GM21576 (cell line): ENCODE measurements around the gene MTX1.
A peak's percentile ranks its signal among the peaks of the same experiment; 100 is the strongest.

Experiments
- ATAC-seq: cut with Tn5 transposase; IDR thresholded peaks from one replicate; pipeline ENCODE4 v1.9.1; 2021; ENCODE audit warnings: mild to moderate bottlenecking, moderate library complexity; ENCODE audit not compliant: unreplicated experiment

Gene MTX1

DNA sequence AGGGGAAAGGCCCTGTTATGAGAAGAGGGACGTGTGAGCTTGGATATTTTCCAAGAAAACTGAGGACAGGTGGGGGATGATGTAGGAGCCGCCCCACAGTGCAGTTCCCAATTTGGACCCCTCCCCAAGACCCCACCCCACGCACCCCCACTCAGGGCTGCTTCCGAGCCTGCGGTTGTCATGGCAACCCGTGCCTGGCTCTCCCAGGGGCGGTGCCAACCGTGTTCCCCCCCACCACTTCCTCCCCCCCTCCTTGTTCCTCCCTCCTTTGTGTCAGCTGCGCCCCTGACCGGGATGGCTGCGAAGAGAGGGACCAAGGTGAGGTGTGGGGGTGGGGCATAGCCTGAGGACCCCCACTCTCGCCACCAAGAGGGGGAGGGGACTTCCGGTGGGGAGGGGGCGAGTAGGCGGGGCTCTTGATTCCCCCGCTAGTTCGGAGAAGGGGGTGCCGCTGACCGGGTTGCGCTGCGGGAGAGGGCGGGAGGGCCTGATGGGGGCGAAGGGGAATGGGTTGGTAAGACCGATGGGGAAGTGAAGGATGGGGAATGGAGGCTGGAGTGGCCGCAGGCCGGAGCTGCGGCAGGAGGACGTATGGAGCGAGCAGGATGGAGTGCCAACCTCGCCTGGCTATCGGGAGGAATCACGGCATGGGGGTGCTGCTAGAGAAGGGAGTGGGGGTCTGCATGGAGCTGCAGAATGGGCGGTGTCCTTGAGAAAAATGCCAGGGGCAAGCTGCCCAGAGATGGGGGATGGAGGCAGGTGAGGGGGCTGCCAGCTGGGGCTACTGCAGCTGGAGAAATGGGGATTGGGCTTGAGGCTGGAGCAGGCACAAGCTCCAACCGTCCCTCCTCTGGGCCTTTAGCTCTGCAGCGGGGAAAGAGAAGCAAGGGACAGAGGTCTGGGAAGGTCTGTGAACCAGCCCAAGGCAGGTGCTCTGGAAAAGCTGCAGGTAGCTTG, 33.9 kb upstream of the MTX1 start:
- no peak for ATAC-seq

- ATAC-seq = no peak
Measured at GRCh38 chr1:155175281-155175926, 33.1 kb upstream of the MTX1 start.

DNA sequence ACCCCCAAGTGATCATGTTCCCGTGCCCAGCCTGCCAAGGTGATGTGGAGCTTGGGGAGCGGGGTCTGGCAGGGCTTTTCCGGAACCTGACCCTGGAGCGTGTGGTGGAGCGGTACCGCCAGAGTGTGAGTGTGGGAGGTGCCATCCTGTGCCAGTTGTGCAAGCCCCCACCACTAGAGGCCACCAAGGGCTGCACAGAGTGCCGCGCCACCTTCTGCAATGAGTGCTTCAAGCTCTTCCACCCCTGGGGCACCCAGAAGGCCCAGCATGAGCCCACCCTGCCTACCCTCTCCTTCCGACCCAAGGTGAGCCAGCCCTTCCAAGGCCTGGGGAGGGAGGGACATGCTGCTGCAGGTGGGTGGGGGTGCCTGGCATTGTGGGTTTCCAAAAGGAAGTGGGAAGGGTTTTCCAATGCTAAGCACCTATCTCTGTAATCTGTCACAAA, 32.5 kb upstream of the MTX1 start:
- no peak for ATAC-seq

DNA sequence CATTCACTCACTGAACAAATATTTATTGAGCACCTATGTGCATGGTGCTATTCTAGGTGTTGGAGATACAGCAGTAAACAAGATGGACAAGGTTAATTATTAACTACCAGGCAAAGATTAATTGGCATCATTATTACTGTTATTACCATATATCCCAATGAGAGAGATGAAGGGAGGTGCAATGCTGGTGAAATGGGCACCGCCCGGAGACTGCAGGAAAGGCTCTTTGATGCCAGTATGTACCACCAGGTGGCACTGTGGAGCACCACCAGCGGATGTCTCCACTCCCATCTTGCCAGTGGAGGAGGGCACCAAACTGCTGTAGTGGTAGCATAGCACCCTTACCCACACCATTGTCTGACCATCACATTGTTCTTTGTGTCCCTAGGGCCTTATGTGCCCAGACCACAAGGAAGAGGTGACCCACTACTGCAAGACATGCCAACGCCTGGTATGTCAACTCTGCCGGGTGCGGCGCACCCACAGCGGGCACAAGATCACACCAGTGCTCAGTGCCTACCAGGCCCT, 31.9 kb upstream of the MTX1 start:
- no peak for ATAC-seq

- no peak for ATAC-seq
Measured at GRCh38 chr1:155177192-155177917, 31.1 kb upstream of the MTX1 start.

DNA sequence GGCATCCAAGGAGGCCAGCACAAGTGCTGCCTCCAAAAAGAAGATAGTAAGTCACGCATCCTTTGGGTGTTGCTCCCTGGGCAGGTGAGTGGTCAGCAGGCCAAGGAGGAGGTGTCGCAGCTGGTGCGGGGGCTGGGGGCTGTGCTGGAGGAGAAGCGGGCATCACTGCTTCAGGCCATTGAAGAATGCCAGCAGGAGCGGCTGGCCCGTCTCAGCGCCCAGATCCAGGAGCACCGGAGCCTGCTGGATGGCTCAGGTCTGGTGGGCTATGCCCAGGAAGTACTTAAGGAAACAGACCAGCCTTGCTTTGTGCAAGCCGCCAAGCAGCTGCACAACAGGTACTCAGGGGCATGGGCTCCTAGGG, 30.6 kb upstream of the MTX1 start:
- ATAC-seq = no peak

GRCh38 chr1:155178441-155179111, 29.9 kb upstream of the MTX1 start:
- no peak for ATAC-seq

DNA sequence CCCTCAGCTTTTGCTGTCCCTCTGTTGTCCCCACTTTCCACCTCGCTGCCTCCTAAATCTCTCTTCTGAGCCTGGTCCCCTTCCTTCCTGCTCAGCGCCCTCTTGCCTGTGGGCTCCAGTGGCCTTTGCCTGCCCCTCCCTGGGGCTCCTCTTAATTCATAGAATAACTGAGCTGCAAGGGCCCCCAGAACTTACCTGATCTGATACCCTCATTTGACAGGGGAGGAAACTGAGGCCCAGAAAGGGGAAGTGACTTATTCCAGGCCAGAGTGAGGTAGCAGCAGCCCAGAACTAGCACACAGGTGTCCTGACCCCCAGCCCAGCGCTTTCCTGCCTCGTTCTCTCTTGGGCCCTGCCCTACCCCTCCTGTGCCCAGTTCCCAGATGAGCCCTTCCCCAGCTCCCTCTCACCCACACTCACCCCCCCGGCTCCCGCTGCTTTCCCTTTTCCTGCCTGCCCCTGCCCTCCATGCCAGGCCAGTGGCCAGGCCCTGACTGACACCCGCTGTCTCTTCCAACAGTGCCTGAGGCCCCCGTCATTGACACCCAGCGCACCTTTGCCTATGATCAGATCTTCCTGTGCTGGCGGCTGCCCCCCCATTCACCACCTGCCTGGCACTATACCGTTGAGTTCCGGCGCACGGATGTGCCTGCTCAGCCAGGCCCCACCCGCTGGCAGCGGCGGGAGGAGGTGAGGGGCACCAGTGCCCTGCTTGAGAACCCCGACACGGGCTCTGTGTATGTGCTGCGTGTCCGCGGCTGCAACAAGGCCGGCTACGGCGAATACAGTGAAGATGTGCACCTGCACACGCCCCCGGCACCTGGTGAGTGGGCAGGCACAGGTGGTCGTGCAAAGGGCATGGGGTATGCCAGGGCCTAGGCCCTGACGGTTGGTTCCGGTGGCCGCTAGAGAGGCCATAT, 29.1 kb upstream of the MTX1 start:
- ATAC-seq = no peak

- ATAC-seq = no peak
Measured at GRCh38 chr1:155181371-155182051, 27.0 kb upstream of the MTX1 start.

GRCh38 chr1:155182052-155182550, 26.4 kb upstream of the MTX1 start:
- ATAC-seq = no peak

DNA sequence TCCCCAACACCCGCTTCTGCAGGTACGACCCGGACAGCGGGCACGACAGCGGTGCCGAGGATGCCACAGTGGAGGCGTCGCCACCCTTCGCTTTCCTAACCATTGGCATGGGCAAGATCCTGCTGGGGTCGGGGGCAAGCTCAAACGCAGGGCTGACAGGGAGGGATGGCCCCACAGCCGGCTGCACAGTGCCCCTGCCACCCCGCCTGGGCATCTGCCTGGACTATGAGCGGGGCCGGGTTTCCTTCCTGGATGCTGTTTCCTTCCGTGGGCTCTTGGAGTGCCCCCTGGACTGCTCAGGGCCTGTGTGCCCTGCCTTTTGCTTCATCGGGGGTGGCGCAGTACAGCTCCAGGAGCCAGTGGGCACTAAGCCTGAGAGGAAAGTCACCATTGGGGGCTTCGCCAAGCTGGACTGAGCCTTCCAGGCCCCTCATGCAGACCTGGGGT, 24.7 kb upstream of the MTX1 start:
- no peak for ATAC-seq

DNA sequence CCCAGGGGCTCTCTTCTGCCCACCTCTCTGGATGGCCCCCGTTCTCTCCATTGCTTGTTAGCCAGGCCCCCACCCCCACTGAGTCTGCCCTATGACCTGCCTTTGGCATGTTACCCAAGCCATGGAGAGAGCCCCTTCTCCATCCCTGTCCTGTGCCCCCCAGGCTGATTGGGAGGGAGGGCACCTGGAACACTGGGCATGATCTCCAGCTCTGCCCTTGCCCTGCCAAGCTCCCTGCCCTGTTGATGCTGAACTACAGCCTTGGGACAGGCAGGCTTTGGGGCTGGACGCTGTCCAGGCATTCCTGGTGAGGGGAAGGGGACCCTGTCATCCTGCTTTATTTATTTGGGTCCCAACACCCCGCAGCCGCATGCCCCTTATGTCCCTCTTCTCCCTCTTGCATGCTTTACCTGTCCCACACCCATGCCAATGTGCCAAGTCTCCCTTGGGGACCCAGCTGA, 24.1 kb upstream of the MTX1 start:
- no peak for ATAC-seq

GRCh38 chr1:155184835-155185782, 23.4 kb upstream of the MTX1 start:
- ATAC-seq = peak; percentile 89

GRCh38 chr1:155185783-155186066, 22.8 kb upstream of the MTX1 start:
- ATAC-seq = no peak

DNA sequence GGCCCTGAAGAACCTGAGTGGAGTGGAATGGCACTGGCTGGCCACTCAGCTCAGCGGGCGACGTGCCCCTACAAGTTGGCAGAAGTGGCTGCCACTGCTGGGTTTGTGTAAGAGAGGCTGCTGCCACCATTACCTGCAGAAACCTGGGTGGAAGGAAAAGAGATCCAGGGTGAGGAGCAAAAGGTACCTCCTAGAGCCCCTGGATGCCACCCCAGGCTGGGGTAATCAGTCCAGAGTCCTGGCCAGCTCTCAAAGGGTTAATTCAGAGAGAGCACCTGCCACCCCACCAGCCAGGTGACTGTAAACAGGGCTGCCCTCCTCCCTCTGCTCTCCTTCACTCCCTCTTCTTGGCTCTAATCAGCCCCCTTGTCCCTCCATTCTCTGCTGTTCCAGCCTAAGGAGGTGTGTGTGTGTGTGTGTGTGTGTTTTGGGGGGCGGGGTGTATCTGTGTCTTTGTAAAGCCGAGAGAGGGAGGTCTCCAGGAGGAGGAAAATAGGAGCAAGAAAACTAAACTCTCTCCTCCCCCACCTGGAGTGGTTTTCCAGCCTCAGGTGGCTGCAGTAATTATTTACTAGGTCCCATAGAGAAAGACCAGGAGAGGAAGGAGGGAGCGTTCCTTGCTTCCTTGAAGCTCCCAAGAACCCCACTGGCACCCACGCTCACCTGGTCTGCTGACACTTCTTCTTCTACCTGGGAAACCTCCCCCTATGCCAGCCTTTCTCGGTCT, 22.3 kb upstream of the MTX1 start:
- ATAC-seq = no peak

- ATAC-seq = no peak
Measured at GRCh38 chr1:155186794-155187455, 21.6 kb upstream of the MTX1 start.

GRCh38 chr1:155187456-155187891, 21.0 kb upstream of the MTX1 start:
- ATAC-seq = no peak
